Measurements from ENCODE around the gene ITPR1.
"Not testable (repeated sequence)": the region's sequence is repeated elsewhere in the genome, so short reads cannot be mapped to it uniquely, and the experiment has no call there.

The ITPR1 gene

DNA sequence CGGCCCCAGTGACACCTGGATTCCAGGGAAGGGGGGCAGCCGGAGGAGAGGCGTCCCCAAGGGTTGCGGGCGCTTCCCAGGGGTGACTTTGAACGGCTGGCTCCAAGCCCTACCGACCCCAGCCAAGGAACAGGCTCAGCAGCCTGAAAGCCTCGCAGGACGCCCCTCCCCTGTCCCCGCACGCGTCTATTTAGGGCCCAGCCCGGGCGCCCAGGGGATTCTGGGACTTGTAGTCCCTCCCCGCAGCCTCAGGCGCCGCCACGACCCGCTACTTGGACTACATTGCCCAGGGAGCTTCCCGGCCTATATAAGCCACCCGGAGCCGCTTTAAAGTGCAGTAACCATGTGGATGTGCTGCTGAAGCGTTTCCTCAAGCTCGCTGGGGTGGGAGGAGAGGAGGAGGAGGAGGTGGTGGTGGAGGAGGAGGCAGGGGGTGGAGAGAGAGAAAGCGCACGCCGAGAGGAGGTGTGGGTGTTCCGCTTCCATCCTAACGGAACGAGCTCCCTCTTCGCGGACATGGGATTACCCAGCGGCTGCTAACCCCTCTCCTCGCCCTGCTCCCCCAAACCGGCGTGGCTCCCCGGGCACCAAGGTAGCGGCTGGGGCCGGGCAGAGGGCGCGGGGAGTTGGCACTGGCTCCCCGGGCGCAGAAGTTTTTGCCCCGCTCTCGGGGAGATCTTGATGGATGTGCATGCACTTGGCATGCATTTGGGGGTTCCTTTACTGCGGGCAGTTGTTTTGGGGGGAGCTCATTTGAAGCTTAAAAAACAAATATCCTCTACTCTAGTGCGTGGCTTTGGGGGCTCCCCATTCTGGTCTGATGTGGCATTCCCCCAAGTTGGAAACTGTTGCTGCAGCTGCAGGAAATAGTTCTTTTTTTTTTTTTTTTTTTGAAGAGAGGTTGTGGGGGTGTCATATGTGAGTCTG lies at the start of gene ITPR1:
TSS of gene ITPR1 (plus strand) at position 335 of the 927 bp plus-strand sequence. CDS start 23,144 bp downstream, outside the sequence.
- peak; percentile 99 for DNase-seq (ENCODE audit: low spot score)

GRCh38 chr3:4447295-4447999 lies 45.7 kb upstream of the ITPR1 start:
- DNase-seq (ENCODE audit: low spot score), result no peak

DNA sequence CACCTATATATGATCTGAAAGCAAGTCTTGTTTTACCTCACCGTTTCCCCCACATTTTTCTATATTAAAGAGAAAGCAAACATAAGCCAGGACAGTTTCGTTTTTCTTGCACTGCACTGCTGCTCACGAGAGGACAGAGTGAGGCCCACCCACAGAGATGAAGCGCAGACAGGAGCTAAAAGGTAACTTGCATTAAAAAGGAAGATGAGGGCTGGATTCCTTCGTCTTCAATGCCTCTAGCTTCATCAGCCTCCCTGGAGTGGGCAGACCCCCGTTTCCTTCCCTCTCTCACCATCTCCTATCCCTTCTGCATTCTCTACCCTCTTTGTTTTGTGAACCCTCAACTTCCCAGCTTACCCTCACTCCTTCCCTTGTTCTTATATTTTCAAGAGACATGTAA lies 45.0 kb upstream of the ITPR1 start:
- no peak for DNase-seq (ENCODE audit: low spot score)

- DNase-seq (ENCODE audit: low spot score), result no peak
Observed at GRCh38 chr3:4449043-4449805, 43.9 kb upstream of the ITPR1 start.

GRCh38 chr3:4454142-4454541 lies 39.0 kb upstream of the ITPR1 start:
- no peak for DNase-seq (ENCODE audit: low spot score)

GRCh38 chr3:4456780-4457179 lies 36.4 kb upstream of the ITPR1 start:
- DNase-seq (ENCODE audit: low spot score), result not testable (repeated sequence)

GRCh38 chr3:4458961-4459360 lies 34.2 kb upstream of the ITPR1 start:
- DNase-seq (ENCODE audit: low spot score), result no peak

GRCh38 chr3:4460334-4460733 lies 32.8 kb upstream of the ITPR1 start:
- no peak for DNase-seq (ENCODE audit: low spot score)

DNA sequence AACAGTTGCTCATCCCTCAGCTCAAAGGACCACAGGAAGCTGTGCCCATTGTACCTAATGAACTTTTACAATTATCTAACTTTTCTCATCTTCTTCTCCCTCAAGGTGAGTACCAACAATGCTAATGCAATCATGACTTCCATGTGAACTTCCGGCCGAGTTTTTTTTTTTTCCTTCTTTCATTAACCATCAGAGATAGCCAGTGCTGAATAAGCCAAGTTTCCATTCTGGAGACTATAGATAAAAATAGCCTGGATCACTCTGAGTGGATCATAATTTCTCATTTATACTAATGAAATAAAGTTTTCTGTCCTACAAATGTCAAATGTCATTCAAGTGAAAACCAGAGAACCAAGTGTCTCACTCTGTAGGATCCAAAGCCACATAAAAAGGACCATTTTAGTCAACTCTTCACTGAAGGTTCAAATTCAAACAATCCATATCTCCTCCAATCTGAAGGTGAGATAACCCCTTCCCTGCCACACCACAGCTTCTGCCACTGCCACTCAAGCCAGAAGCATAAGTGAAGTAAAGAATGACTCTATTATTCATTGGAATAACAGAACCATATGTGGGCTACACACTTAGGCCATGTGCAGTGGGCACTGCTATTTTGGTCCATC lies 31.6 kb upstream of the ITPR1 start:
- no peak for DNase-seq (ENCODE audit: low spot score)

DNA sequence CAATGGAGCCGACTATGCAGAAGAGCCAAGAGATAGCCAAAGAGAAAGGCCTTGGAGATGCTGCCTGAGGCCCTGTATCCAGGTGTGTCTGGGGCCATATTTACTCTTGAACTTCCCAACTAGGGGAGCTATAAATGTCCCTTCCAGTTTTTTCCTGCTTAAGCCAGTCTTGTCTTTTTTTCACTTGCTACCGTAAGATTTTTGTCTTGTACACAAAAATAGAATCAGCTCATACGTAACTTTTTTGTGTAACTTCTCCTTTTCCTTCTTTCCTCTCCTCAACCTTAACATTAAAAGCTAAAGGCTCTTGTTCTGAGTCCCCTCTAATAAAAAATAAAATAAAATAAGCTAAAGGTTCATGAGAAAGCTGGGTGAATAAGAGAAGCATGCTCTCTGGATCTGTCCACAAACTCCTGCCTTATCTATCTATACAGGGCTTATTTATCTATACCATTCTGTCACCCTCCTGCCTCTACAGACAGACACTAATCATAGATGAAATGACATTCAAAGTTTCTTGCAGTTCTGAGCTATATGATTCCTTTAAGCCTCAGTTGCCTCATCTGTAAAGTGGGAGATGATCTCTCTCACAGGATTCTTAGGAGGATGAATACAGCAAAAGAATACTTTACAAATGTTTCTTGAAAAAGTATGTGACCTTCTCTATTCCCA lies 30.6 kb upstream of the ITPR1 start:
- DNase-seq (ENCODE audit: low spot score), result no peak

- DNase-seq (ENCODE audit: low spot score), result no peak
Observed at GRCh38 chr3:4464576-4464975, 28.6 kb upstream of the ITPR1 start.

DNA sequence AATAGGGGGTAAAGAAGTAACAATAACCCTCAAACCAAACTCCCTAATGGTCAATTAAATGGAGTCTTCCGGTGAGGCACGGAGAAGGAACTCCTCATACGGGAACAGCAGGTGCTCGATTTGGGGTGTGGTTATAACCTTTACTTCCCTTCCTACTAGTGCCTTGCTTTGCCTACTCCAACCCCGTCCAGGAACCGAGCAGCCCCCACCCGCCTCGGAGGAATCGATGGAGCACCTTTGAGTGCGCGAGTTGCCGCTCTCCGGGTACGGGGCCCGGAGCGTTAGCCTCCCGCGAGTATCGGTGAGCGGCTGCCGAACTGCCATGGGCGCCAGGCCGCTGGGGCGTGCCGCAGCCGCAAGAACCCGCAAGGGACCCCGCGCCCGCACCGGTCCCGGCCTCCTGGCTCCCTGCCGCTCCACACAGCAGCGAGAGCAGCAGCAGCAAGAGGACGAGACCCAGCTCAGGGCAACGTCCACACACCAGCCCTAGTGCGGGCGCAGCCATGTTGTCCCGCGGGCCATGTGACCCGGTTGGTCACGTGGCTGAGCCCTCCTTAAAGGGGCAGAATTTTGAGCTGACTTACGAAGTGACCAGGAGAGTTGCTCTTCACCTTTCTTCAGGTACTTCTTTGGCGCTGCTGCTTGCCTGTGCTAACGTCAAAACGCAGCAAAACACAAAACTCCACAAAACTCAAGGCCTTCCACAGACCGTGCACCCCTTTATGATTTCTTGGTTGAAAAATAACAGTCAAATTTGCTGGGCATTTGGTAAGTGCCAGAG lies 26.2 kb upstream of the ITPR1 start, which contains the start of gene SUMF1:
TSS of gene SUMF1 (minus strand) at position 529 of the 781 bp plus-strand sequence. CDS start at position 505, 24 bp downstream.
- peak; percentile 75 for DNase-seq (ENCODE audit: low spot score)

DNA sequence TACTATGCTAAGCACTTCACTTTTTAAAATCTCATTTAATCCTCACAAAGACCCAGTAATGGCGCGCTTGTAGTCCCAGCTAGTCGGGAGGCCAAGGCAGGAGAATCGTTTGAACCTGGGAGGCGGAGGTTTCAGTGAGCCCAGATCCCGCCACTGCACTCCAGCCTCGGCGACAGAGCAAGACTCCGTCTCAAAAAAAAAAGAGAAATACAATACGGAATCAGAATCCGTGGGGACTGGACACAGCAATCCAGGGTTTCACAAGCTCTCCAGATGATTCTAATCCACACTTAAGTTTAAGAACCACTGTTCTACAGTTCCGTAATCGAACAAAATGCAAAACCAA lies 25.7 kb upstream of the ITPR1 start:
- DNase-seq (ENCODE audit: low spot score), result no peak

GRCh38 chr3:4471907-4472306 lies 21.2 kb upstream of the ITPR1 start:
- no peak for DNase-seq (ENCODE audit: low spot score)

GRCh38 chr3:4472312-4472711 lies 20.8 kb upstream of the ITPR1 start:
- DNase-seq (ENCODE audit: low spot score), result no peak

- no peak for DNase-seq (ENCODE audit: low spot score)
Observed at GRCh38 chr3:4472766-4473165, 20.4 kb upstream of the ITPR1 start.

- peak; percentile 16 for DNase-seq (ENCODE audit: low spot score)
Observed at GRCh38 chr3:4474683-4475490, 18.3 kb upstream of the ITPR1 start.

DNA sequence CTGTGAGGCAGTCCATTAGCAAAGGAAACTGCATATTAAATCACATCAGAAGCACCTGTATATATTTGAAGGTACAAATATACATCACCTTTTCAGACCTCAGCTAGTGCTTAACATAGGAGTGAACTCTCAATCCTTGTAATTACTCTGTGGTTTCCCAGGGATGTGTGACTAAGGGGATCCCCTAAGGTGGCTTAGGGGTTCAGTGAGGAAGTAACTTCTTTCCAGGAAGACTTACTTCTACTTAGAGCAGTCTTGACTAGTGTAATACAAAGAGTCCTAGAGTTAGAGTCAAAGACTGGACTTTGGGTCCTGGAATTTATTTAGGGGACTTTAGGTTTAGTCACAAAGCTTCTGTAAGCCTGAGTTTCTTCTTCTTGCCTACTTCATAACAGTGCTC lies 17.3 kb upstream of the ITPR1 start:
- DNase-seq (ENCODE audit: low spot score), result no peak

GRCh38 chr3:4476496-4476895 lies 16.7 kb upstream of the ITPR1 start:
- DNase-seq (ENCODE audit: low spot score), result no peak

DNA sequence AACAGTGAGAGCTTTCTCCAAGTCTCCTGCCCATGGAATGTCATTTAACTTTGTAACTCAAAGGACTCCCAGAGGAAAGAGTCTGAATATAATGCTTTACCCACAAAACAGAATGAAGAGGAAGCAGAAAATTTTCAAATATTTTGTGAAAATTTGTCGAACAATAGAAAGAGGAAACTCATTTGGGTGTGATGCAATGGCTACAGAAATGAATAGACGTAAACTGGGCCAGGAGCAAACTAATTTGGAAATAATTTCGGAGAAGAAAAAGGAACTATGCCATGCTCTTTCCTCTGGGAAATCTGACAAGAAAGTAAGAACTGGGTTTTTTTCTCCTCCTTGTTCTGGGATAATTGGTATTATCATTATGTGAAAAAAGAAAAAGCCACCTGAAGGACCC lies 14.9 kb upstream of the ITPR1 start:
- no peak for DNase-seq (ENCODE audit: low spot score)
